Tibial nerve (tissue), 4 donors: Measurements from ENCODE around the gene PTK7.

ENCODE experiments used
- EP300 ChIP-seq, 2 donors: sonication (generic); formaldehyde crosslinking; IDR thresholded peaks; one replicate each; pipeline ENCODE4 v1.6.1; 2017; ENCODE audit warnings: antibody characterized with exemption in 2 of 2, mild to moderate bottlenecking in 1 of 2
- TF ChIP-seq, protein P1 (sequence below), 5 experiments: fragments of 200-600 bp in 3 of 5; fragments of 450-650 bp in 2 of 5; sonication (generic) in 3 of 5; IDR thresholded peaks; one replicate each; pipeline ENCODE4 v1.5.1; 2016 to 2019; ENCODE audit warnings: antibody characterized with exemption in 5 of 5, mild to moderate bottlenecking in 3 of 5, moderate library complexity in 2 of 5

DNA sequence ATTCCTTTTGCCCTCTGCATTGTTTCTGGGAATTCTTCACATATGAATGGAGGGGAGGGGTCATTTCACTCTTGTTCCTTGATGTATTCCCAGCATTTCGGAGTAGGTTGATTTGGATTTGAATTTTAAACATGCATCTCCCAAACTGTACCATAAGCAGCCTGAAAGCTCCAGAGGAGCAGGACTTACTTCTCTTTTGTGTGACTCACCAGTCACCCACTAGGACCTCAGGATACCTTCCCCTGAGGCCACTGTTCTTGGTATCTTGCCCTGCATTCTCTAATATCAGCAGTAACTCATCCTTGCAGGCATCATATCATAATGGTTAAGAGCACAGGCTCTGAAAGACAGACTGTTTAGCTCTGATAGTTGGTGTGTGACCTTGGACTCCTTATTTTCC is 17.6 kb upstream of the PTK7 start:
- no peak for TF ChIP-seq EP300 (IDR thresholded peaks at IDR 0.05)
- TF ChIP-seq, protein P1, sequence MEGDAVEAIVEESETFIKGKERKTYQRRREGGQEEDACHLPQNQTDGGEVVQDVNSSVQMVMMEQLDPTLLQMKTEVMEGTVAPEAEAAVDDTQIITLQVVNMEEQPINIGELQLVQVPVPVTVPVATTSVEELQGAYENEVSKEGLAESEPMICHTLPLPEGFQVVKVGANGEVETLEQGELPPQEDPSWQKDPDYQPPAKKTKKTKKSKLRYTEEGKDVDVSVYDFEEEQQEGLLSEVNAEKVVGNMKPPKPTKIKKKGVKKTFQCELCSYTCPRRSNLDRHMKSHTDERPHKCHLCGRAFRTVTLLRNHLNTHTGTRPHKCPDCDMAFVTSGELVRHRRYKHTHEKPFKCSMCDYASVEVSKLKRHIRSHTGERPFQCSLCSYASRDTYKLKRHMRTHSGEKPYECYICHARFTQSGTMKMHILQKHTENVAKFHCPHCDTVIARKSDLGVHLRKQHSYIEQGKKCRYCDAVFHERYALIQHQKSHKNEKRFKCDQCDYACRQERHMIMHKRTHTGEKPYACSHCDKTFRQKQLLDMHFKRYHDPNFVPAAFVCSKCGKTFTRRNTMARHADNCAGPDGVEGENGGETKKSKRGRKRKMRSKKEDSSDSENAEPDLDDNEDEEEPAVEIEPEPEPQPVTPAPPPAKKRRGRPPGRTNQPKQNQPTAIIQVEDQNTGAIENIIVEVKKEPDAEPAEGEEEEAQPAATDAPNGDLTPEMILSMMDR (IDR thresholded peaks at IDR 0.05): no peak
